Measurements from ENCODE around the gene GATB.

The GATB gene

GRCh38 chr4:151649479-151649878, 111.3 kb downstream of the GATB start (continued):
- TF ChIP-seq TSHZ2 (CRISPR knock-in tag; IDR thresholded peaks at IDR 0.05) (no peak), ZFP30 (CRISPR knock-in tag; IDR thresholded peaks at IDR 0.05) (no peak), SNAI2 (CRISPR knock-in tag; IDR thresholded peaks at IDR 0.05) (no peak), BACH2 (CRISPR knock-in tag; IDR thresholded peaks at IDR 0.05; ENCODE audit: borderline replicate concordance) (no peak)

DNA sequence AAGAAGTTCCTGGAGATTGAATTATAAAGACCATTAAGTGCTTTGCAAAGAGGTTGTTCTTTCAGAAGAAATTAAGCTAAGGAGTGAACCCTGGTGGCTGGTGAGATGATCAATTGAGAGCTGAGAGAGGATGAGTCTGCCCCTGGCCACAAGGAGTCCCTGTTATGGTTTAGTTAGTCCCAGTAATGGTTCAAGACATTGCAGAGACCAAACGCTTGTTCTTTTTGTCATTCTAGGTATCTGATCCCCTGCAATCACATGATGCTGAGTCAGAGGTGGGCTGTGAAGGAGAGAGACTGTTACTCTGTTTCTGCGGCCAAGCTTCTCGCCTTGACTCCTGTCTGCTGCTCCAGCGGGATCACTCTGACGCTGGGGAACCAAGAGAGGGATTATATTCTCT, 114.5 kb downstream of the GATB start:
- no peak for ATAC-seq

GRCh38 chr4:151644622-151645021, 116.2 kb downstream of the GATB start:
- TF ChIP-seq PATZ1 (CRISPR knock-in tag; IDR thresholded peaks at IDR 0.05; ENCODE audit: borderline replicate concordance) (no peak), TSHZ2 (CRISPR knock-in tag; IDR thresholded peaks at IDR 0.05) (no peak), ZC3H10 (CRISPR knock-in tag; IDR thresholded peaks at IDR 0.05) (no peak), TCF4 (CRISPR knock-in tag; IDR thresholded peaks at IDR 0.05; ENCODE audit: borderline replicate concordance) (no peak), ESRRG (CRISPR knock-in tag; IDR thresholded peaks at IDR 0.05) (no peak), SNAI2 (CRISPR knock-in tag; IDR thresholded peaks at IDR 0.05) (no peak), GLIS3 (CRISPR knock-in tag; IDR thresholded peaks at IDR 0.05) (no peak), CSRNP3 (CRISPR knock-in tag; IDR thresholded peaks at IDR 0.05) (no peak)
- ATAC-seq: peak; percentile 82

More for the DNA sequence above, 114.5 kb downstream of the GATB start:
- TF ChIP-seq CSDC2 (CRISPR knock-in tag; IDR thresholded peaks at IDR 0.05) (no peak), PPARA (CRISPR knock-in tag; IDR thresholded peaks at IDR 0.05; ENCODE audit: borderline replicate concordance) (no peak), BACH2 (CRISPR knock-in tag; IDR thresholded peaks at IDR 0.05; ENCODE audit: borderline replicate concordance) (no peak), TSHZ2 (CRISPR knock-in tag; IDR thresholded peaks at IDR 0.05) (no peak)

DNA sequence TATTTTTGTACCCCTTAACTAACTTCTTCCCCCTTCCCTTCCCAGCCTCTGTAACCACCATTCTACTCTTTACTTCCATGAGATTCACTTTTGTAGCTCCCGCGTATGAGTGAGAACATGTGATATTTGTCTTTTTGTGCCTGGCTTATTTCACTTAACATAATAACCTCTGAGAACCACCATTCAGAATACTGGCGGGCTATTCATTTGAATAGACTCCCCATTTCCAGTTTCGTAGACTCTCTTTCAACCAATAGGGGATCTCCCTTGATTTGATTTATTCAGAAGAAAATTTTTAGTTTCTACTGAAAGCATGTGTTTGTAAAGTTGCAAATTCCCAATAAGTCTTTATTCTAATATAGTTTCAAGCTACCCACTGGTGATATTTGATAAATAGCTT, 117.2 kb downstream of the GATB start:
- TF ChIP-seq RARB (CRISPR knock-in tag; IDR thresholded peaks at IDR 0.05): no peak
- no peak for TF ChIP-seq CSDC2 (CRISPR knock-in tag; IDR thresholded peaks at IDR 0.05)
- no peak for ATAC-seq

- ATAC-seq: no peak
- TF ChIP-seq POU6F1 (CRISPR knock-in tag; IDR thresholded peaks at IDR 0.05; ENCODE audit: borderline replicate concordance, low read depth): no peak
Observed at GRCh38 chr4:151641983-151642382, 118.8 kb downstream of the GATB start.
